K562 (cell line): ENCODE data around the gene CDRT15.

ENCODE experiments used
- BRCA1 ChIP-seq, 2 experiments: fragments of 450-650 bp in 1 of 2; sonication (generic) in 1 of 2; formaldehyde crosslinking in 1 of 2; IDR thresholded peaks; 2 replicates each; pipeline versions ENCODE4 v1.5.0 to v1.6.1; 2017 to 2020; ENCODE audit warnings: mild to moderate bottlenecking in 1 of 2, missing genetic modification reagents in 1 of 2
- EP300 ChIP-seq: IDR thresholded peaks from 2 replicates; pipeline ENCODE4 v1.6.1; 2012; ENCODE audit warnings: low read length, improper control_type of control experiment
- JUNB ChIP-seq: fragments of 450-650 bp; formaldehyde crosslinking; conservative IDR thresholded peaks from 2 replicates; pipeline ENCODE4 v1.4.0; 2020; ENCODE audit warnings: mild to moderate bottlenecking
- MAZ ChIP-seq, 2 experiments: fragments of 450-650 bp in 1 of 2; sonication (generic) in 1 of 2; formaldehyde crosslinking; IDR thresholded peaks in 1 of 2; conservative IDR thresholded peaks in 1 of 2; 2 replicates each; pipeline versions ENCODE4 v1.4.0 to v1.5.0; 2020; ENCODE audit warnings: mild to moderate bottlenecking in 1 of 2, missing genetic modification reagents in 1 of 2
- RBM39 ChIP-seq: fragments of 200-400 bp; formaldehyde crosslinking; optimal IDR thresholded peaks from 2 replicates; pipeline ENCODE3; 2018; ENCODE audit warnings: low read depth, low read length
- TF ChIP-seq, protein P1 (sequence below): IDR thresholded peaks from 3 replicates; pipeline ENCODE4 v1.6.1; 2011; ENCODE audit warnings: borderline replicate concordance, mild to moderate bottlenecking; ENCODE audit not compliant: insufficient read length, insufficient read depth
- TF ChIP-seq, protein P2 (sequence below): sonication (generic); formaldehyde crosslinking; IDR thresholded peaks from 2 replicates; pipeline ENCODE4 v1.8.0; 2022; ENCODE audit warnings: mild to moderate bottlenecking, missing genetic modification reagents

DNA sequence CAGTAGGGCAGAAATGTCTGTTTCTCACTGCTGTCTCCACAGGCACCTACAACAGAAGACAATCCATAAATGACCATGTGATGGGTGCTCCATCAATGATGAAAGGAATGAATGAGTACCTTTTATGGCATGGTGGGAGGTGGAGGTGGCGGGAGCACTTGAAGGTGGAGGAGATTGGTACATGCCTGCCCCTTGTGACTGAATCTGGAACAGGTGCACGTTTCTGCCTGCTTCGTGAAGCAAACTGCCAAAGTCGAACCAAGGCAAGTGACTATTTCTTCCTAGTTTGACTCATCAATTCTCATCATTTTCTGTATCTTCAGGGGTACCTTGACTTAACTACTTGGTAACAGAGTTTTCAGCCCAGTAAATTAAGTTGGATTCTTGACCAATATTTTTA, 25.4 kb downstream of the CDRT15 start:
- TF ChIP-seq, protein P1, sequence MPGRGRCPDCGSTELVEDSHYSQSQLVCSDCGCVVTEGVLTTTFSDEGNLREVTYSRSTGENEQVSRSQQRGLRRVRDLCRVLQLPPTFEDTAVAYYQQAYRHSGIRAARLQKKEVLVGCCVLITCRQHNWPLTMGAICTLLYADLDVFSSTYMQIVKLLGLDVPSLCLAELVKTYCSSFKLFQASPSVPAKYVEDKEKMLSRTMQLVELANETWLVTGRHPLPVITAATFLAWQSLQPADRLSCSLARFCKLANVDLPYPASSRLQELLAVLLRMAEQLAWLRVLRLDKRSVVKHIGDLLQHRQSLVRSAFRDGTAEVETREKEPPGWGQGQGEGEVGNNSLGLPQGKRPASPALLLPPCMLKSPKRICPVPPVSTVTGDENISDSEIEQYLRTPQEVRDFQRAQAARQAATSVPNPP, result no peak
- TF ChIP-seq BRCA1 (IDR thresholded peaks at IDR 0.05), result no peak
- TF ChIP-seq BRCA1 (CRISPR knock-in tag; IDR thresholded peaks at IDR 0.05), result no peak
- TF ChIP-seq EP300, result no peak
- no peak for TF ChIP-seq RBM39
- no peak for TF ChIP-seq MAZ (CRISPR knock-in tag; conservative IDR thresholded peaks at IDR 0.05 in 1 of 2, IDR thresholded peaks at IDR 0.05 in 1 of 2)
- TF ChIP-seq, protein P2, sequence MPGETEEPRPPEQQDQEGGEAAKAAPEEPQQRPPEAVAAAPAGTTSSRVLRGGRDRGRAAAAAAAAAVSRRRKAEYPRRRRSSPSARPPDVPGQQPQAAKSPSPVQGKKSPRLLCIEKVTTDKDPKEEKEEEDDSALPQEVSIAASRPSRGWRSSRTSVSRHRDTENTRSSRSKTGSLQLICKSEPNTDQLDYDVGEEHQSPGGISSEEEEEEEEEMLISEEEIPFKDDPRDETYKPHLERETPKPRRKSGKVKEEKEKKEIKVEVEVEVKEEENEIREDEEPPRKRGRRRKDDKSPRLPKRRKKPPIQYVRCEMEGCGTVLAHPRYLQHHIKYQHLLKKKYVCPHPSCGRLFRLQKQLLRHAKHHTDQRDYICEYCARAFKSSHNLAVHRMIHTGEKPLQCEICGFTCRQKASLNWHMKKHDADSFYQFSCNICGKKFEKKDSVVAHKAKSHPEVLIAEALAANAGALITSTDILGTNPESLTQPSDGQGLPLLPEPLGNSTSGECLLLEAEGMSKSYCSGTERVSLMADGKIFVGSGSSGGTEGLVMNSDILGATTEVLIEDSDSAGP (CRISPR knock-in tag), result no peak
- TF ChIP-seq JUNB (CRISPR knock-in tag), result no peak
